ENCODE results near the gene KANSL1.

GRCh38 chr17:46044286-46044928, 148.8 kb downstream of the KANSL1 start:
- peak; percentile 85 to 97 (median 96) for TF ChIP-seq CTCF (IDR thresholded peaks at IDR 0.05)
- TF ChIP-seq POLR2A (IDR thresholded peaks at IDR 0.05) = no peak
- TF ChIP-seq POLR2AphosphoS5 (IDR thresholded peaks at IDR 0.05) = peak; percentile 6 to 63 (median 58)
